NAMALWA (cell line): ENCODE data around the gene FYN.
"Not testable (repeated sequence)": the region's sequence is repeated elsewhere in the genome, so short reads cannot be mapped to it uniquely, and the experiment has no call there.

Experiments used
- DNase-seq: peaks from one replicate; pipeline ENCODE4 v3.0.0-alpha.2; 2015; ENCODE audit warnings: low spot score

FYN gene

DNA sequence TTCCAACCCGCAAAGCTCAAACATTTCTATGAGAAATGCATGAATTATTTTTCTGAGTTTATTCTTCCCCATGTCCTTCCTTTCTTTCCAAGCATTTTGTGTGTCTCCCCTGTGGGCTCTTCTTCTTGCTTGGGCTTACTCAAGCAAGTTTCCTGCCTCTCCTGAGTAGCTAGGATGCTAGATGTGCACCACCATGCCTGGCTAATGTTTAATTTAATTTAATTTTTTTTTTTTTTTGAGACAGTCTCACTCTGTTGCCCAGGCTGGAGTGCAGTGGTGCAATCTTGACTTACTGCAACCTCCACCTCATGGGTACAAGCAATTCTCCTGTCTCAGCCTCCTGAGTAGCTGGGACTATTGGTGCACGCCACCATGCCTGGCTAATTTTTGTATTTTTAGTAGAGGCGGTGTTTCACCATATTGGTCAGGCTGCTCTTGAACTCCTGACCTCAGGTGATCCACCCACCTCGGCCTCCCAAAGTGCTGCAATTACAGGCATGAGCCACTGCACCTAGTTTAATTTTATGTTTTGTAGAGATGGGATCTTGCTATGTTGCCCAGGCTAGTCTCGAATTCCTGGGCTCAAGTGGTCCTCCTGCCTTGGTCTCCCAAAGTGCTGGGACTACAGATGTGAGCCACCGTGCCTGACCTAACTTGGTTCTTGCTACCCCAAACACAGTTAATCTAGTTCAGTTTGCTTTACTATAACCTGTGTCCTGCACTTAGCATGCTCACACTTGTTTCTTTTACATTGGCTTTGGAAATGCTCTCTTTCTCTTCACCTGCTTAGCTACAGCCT lies 192.2 kb downstream of the FYN start:
- DNase-seq = not testable (repeated sequence)

DNA sequence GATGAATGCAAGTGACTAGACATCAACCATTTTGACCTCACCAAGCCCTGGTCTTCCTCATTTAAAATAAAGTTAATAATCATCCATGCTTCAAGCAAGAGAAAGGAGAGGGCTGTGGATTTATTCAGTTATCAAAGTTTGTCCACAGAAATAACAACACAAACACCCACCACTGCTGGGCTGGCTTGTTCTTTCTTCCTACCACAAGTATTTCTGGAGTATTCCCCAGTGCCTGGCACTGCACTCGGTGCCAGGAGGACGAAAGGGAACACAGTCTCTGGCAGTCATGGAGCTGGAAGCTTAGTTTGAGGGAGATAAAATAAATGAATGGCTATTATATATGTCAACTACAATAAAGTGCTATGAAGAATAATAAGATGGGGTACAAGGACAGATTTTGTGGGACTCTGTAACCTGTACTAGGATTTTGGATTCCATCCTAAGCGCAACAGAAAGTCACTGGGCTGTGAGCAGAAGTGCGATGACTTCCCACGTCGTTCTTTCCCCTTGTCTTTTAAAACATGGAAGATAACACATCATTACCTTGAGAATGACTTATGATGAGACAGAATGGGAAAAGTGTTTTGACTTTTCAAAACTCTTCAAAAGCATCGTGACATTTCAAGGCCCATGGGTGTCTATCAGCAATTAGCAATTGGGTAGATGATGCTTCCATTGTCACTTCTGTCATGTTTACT lies 193.1 kb downstream of the FYN start:
- DNase-seq = no peak

DNA sequence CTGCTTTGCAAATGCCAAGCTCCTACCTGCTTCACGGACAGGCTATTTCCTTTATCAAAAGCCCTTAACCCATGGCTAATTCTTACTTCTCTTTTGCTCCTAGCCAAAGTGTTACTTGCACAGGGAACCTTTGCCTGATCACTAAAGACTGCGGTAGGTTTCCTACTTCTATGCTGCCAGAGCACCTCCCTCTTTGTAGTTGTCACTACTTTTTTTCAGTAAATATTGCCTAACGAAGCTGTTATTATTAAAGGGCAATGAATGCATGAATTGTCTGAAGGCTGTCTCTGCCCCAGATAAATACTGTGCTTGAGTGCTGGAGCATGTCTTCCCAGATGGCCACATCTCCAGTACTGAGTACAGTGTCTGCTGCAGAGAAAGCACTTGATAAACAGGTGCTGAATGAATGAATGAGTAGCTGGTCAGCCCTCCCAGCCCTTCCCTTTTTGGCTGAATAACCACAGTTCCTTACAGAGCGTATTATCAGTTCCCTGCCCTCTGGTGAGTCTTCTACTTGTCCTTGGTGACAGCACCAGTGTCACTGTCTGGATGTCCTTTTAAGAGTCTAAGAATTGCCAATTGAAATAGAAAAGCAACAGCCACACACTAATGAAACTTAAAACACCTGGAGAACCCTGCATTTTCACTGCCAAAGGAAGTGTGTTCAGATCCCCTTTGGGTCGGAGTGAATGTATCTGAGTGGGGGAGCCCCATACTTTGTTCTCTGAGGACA lies 194.0 kb downstream of the FYN start:
- DNase-seq = no peak

DNA sequence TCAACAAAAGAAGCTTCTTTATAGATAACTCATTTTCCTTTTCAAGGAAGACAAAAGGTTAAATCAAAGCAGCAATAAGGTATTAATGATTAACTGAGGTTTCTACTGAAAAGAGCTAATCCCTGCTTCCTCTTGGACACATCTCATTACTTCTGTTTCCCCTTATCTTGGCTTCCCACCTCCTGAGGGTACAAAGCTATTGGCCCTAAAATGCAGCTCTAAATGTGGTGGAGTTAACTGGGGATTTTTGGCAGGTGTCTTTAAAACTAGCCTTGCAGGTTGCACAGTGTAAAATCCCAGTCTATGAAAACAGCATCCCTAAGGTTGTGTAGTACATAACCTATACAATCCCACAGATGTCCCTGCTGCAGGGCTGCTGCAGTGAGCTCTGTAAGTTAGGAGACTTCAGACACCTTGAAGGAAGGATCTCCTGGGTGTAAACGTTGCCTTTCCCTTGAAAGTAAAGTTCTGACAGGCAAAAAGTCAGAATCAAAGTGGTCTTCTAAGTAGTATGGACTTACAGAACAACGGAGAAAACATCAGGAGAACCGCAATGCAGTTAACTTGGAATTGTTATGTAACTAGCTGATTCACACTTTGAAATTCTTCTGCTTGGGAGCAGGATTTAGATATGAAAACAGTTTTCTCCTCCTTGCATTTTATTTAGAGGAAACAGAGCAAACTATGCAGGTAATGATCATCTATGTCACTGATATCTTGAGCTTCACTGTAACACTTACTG lies 195.8 kb downstream of the FYN start:
- DNase-seq = no peak

GRCh38 chr6:111676383-111676782 lies 196.9 kb downstream of the FYN start:
- no peak for DNase-seq

DNA sequence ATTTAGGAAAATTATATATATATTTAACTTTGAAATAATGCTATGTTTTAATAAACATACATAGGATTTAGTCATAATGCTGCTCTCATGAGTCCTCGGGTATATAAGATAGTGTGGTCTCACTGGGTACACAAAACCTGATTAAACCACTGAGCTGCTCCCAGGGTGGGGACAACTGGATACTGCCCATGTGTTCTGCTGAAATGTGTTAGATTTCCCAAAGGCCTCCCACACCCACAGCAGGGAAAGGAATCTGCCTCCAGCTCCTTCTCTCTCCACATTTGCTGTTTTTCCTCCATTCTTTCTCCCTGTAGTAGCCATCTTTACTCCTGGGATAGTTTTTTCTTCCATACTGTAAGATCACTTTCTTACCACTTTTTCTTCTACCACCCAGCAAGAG lies 198.4 kb downstream of the FYN start:
- DNase-seq = no peak

- no peak for DNase-seq
Measured at GRCh38 chr6:111674413-111674812, 198.8 kb downstream of the FYN start.

- no peak for DNase-seq
Measured at GRCh38 chr6:111673937-111674336, 199.3 kb downstream of the FYN start.

GRCh38 chr6:111673532-111673931 lies 199.7 kb downstream of the FYN start:
- DNase-seq = no peak

- DNase-seq = no peak
Measured at GRCh38 chr6:111672761-111673450, 200.3 kb downstream of the FYN start.

- no peak for DNase-seq
Measured at GRCh38 chr6:111669326-111669725, 203.9 kb downstream of the FYN start.

- DNase-seq = no peak
Measured at GRCh38 chr6:111668410-111668809, 204.8 kb downstream of the FYN start.

DNA sequence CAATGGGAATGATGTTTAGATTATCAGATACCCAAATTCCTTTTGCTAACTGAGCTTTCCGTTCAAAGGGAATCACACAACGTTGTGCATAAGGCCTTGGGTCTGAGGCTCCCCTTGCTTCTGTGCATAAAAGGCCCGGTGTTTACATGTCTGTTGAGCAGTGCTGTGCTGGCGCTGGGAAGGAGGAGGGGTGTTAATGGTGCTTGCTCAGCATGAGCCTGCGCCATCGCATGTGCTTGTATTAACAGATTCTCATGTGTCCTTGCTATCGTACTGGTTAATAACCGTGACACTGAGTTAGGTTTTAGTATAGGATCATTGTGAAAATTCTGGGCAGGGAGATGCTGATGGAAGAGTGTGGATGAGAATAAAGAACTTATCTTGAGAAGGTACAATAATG lies 205.3 kb downstream of the FYN start:
- no peak for DNase-seq

DNA sequence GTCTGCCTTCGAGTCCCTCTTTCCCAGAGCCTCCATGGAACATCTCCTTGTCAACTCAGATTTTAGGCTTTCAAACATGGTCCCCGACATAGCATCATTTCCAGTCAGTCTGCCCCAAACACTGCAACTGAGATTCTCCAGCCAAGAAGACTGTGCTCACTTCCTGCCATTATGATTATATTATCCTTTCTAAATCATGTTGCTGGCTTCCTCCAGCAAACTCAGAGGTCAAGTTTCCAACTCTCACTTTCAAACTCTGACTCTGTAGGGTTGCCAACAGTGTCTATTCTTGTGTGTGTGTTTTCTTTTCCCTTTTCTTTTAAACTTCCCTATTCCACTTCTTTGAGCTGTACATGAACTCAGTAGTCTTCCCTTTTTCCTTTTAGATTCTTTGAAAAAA lies 206.4 kb downstream of the FYN start:
- DNase-seq = no peak

DNA sequence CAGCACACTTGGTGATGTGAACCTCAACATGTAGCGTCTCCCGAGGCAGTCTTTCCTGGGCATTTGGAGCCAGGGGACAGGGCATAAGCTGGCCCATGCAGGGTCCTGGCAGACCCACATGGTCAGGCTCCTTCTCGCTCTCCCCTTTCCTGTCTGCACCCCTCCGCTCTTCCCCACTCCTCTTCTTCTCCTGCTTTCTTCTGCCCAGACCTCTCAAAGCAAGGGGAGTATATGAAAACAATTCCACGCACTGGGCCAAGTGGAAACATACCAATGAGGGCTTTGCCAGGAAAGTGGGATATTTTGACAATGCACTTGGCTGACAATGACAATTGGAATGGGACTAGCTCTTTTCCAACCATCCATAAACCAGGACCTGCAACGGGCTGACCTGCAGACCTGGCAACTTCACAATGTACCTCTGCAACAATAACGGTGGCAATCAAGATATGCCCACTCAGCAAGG lies 208.7 kb downstream of the FYN start:
- DNase-seq = no peak

DNA sequence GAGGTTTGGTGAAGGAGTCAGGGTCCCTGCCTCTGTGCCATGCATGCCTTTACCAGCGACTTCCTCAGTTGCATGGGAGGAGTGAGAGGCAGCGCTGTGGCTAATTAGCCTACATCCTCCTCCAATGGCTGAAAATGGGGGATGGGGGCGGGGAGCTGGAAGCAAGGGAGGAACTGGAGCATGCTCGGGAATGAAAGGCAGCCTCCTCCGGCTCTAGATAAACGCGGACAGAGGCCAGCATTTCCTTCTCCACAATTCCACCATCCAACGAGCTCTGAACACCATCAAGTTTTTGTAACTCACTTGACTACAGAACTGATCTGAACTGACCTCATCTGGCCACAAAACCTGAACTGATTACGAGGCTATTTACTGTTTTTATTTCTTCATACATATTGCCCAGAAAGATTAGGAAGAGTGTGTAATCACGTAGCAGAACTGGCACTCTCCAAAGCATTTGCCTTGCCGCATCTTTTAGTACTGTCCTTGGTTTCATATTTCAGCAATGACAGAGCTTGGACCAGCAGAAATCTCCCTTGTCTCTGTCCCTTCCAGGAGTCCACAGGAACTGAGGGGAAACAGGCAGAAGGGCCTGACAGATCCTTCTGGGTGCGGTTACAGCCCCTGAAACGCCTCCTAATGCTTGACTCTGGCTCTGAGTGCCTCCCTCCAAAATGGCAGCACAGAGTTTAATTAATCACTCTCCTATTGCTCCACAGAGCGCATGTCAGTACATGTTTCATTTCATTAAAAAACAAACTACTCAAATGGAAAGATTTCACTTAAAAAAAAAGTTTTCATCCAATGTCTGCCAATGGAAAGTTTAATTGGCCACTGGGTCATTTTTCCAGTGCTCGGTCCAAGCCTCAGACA lies 209.3 kb downstream of the FYN start:
- DNase-seq = no peak

GRCh38 chr6:111662794-111663593 lies 210.3 kb downstream of the FYN start:
- no peak for DNase-seq

- no peak for DNase-seq
Measured at GRCh38 chr6:111662072-111662793, 211.0 kb downstream of the FYN start.

- no peak for DNase-seq
Measured at GRCh38 chr6:111661541-111662061, 211.7 kb downstream of the FYN start.
